ENCODE data around the gene HPSE. TPM values are rescaled to one million over a fixed set of nuclear protein-coding genes. Genes with fewer than 3 reads are reported as not detected.

HPSE gene
- polyA plus RNA-seq (2011; rRNA removed) (0.71 and 1.1 TPM in 2 replicates), polyA minus RNA-seq (2011; rRNA and poly(A)+ RNA removed) (0.36 and 0.43 TPM in 2 replicates)

DNA sequence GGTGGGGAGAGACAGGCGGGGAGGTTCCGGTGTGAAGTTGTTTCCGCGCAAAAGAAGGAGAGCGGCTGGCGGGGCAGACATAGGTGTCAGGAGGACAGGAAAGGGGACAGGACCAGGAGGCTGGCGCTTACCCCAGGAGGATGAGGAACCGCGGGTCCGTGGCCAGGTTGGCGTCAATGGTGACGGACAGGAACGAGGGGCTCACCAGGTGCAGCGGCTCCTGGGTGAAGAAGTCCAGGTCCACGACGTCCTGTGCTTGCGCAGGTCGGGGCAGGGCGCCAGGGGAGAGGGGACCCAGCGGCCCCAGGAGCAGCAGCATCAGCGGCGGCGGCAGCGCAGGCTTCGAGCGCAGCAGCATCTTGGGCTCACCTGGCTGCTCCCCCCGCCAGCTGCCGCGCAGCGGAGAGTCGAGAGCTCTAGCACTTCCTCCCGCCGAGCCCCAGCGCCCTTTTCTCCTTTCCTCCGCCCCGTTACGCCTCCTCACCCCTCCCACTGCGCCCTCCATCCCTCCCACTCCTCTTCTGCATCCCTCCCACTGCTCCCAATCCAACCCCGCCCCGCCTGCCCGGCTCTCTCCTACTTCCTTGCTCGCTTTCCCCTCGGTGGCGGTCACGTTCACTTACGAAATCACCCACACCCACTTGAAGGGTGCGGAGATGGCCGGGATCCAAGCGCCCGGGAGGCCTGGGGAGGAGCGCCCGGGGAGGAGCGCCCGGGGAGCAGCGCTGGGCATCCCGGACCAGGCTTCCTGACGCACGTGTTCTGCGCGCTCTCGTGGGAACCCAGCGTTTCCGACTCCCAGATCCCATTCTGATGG, at the start of gene HPSE:
Gene HPSE, minus strand, starts transcription at position 424 of the 817 bp plus-strand sequence. Its CDS starts 66 bp downstream, at position 358.
- Histone ChIP-seq H3K4me3 (ENCODE audit: low read depth, low read length) (peak within 1 kb of the TSS; percentile 53), H3K36me3 (ENCODE audit: control insufficient read depth, insufficient read depth, low read length) (no peaks in the 10 kb centered on the region), H3K27me3 (ENCODE audit: control insufficient read depth, insufficient read depth, low read length) (peaks cover 6% of the 10 kb centered on the region)
- ChIA-PET CTCF (no interaction called here), POLR2A (no interaction called here)
- peak; percentile 9 for DNase-seq (ENCODE audit: low read depth)
- no peak for TF ChIP-seq CTCF (IDR thresholded peaks at IDR 0.05; ENCODE audit: insufficient read depth, low read depth, low read length)

- ChIA-PET CTCF (no interaction called here), POLR2A (no interaction called here)
- H3K36me3 ChIP-seq (ENCODE audit: control insufficient read depth, insufficient read depth, low read length): no peaks in the 10 kb centered on the region
- H3K4me3 ChIP-seq (ENCODE audit: low read depth, low read length): no peak overlapping the region
- no peak for DNase-seq (ENCODE audit: low read depth)
- no peak for TF ChIP-seq CTCF (IDR thresholded peaks at IDR 0.05; ENCODE audit: insufficient read depth, low read depth, low read length)
- H3K27me3 ChIP-seq (ENCODE audit: control insufficient read depth, insufficient read depth, low read length): no peaks in the 10 kb centered on the region
Measured at GRCh38 chr4:83382850-83383249, 48.2 kb upstream of the HPSE start.

DNA sequence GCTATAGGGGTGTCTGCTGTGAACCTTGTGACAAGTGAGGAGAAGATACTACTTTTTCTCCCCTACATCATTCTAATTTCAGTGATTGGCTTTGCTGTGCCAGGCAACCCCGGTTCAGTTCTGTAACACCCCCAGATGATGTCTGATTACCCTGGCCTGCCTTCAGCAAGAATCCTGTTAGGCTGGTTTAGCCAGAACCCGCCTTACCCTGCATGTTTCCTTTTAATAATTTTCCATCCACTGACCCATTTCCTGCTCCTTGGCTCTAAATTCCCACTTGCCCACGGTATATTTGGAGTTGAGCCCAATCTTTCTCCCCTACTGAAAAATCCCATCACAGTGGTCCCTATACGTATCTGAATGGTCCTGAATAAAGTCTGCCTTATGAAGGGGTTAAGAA, 46.5 kb upstream of the HPSE start:
- DNase-seq (ENCODE audit: low read depth): no peak
- H3K36me3 ChIP-seq (ENCODE audit: control insufficient read depth, insufficient read depth, low read length): no peaks in the 10 kb centered on the region
- CTCF ChIA-PET: no interaction called here
- TF ChIP-seq CTCF (IDR thresholded peaks at IDR 0.05; ENCODE audit: insufficient read depth, low read depth, low read length): no peak
- no peak overlapping the region for H3K4me3 ChIP-seq (ENCODE audit: low read depth, low read length)
- POLR2A ChIA-PET: no interaction called here
- no peaks in the 10 kb centered on the region for H3K27me3 ChIP-seq (ENCODE audit: control insufficient read depth, insufficient read depth, low read length)

DNA sequence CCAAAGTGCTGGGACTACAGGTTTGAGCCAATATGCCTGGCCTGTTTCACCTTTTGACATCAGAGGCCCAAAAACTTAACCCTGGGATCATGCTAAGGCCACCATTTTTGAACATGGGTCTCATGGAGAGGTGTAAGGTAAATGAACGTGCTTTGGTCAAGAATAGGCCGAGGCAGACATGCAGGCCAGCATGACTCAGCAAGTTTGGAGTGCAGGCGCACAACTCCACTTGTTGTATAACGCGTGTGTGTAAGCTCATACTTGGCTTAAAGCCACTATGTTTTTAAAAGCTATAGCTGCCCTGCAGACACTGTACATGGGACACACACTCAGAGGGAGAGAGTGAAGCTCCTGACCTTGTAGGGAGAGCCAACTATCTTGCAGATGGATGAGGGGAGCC, 43.8 kb upstream of the HPSE start:
- TF ChIP-seq CTCF (IDR thresholded peaks at IDR 0.05; ENCODE audit: insufficient read depth, low read depth, low read length): no peak
- Histone ChIP-seq H3K27me3 (ENCODE audit: control insufficient read depth, insufficient read depth, low read length) (0 out of 2 replicates have a peak, but pooled peaks cover 2% of the 10 kb centered on the region), H3K36me3 (ENCODE audit: control insufficient read depth, insufficient read depth, low read length) (no peaks in the 10 kb centered on the region), H3K4me3 (ENCODE audit: low read depth, low read length) (no peak overlapping the region)
- ChIA-PET CTCF (interaction anchor here (1.4 kb wide), 2 partner anchors 15 to 16 kb away, joined by 4 to 5 read pairs; no protein-coding TSS in a partner anchor), POLR2A (no interaction called here)
- DNase-seq (ENCODE audit: low read depth): no peak

- CTCF ChIA-PET: interaction anchor here (1.1 kb wide), 1 partner anchor 8 kb away, joined by 3 read pairs; no protein-coding TSS in a partner anchor
- DNase-seq (ENCODE audit: low read depth): no peak
- POLR2A ChIA-PET: no interaction called here
- no peak overlapping the region for H3K4me3 ChIP-seq (ENCODE audit: low read depth, low read length)
- H3K27me3 ChIP-seq (ENCODE audit: control insufficient read depth, insufficient read depth, low read length): peaks cover 9% of the 10 kb centered on the region; the same call in 1 of the 2 replicates
- H3K36me3 ChIP-seq (ENCODE audit: control insufficient read depth, insufficient read depth, low read length): no peaks in the 10 kb centered on the region
- TF ChIP-seq CTCF (IDR thresholded peaks at IDR 0.05; ENCODE audit: insufficient read depth, low read depth, low read length): no peak
Measured at GRCh38 chr4:83372931-83373330, 38.3 kb upstream of the HPSE start.
